ENCODE data around the gene GNAZ.
"Not testable (repeated sequence)": the region's sequence is repeated elsewhere in the genome, so short reads cannot be mapped to it uniquely, and the experiment has no call there.

GNAZ gene

GRCh38 chr22:23070418-23071229 lies at the start of gene GNAZ:
Gene GNAZ (plus strand): TSS chr22:23070519. CDS start chr22:23095696, 25,177 bp downstream.
- no peaks in the 10 kb centered on the region for H3K9me3 Mint-ChIP-seq
- H3K27ac Mint-ChIP-seq (ENCODE audit: low read depth), result peak within 1 kb of the TSS; percentile 73
- H3K27me3 Mint-ChIP-seq, result peaks cover 18% of the 10 kb centered on the region
- ATAC-seq (replicated peaks; ENCODE audit: extremely low read depth, poor library complexity, severe bottlenecking) (peak; percentile 34), DNase-seq (ENCODE audit: low spot score in 2 of 2) (no peak)
- peaks cover 29% of the 10 kb centered on the region for H3K4me1 Mint-ChIP-seq
- H3K4me3 Mint-ChIP-seq, result peak within 1 kb of the TSS; percentile 85
- H3K36me3 Mint-ChIP-seq (ENCODE audit: insufficient read depth), result peaks cover 3% of the 10 kb centered on the region

GRCh38 chr22:23020659-23021293 lies 49.5 kb upstream of the GNAZ start:
- Mint-ChIP-seq H3K27me3 (no peaks in the 10 kb centered on the region), H3K4me1 (no peaks in the 10 kb centered on the region), H3K9me3 (no peaks in the 10 kb centered on the region), H3K27ac (ENCODE audit: low read depth) (no peak overlapping the region), H3K36me3 (ENCODE audit: insufficient read depth) (no peaks in the 10 kb centered on the region), H3K4me3 (no peak overlapping the region)
- ATAC-seq (replicated peaks; ENCODE audit: extremely low read depth, poor library complexity, severe bottlenecking), result no peak
- no peak for DNase-seq (ENCODE audit: low spot score in 2 of 2)

GRCh38 chr22:23021660-23022353 lies 48.5 kb upstream of the GNAZ start:
- not testable (repeated sequence) for ATAC-seq (replicated peaks; ENCODE audit: extremely low read depth, poor library complexity, severe bottlenecking); H3K4me3 Mint-ChIP-seq; H3K36me3 Mint-ChIP-seq (ENCODE audit: insufficient read depth); DNase-seq (ENCODE audit: low spot score in 2 of 2); H3K27me3 Mint-ChIP-seq; H3K9me3 Mint-ChIP-seq; H3K27ac Mint-ChIP-seq (ENCODE audit: low read depth); H3K4me1 Mint-ChIP-seq

- H3K9me3 Mint-ChIP-seq, result no peaks in the 10 kb centered on the region
- H3K27me3 Mint-ChIP-seq, result no peaks in the 10 kb centered on the region
- no peaks in the 10 kb centered on the region for H3K4me1 Mint-ChIP-seq
- H3K27ac Mint-ChIP-seq (ENCODE audit: low read depth), result no peak overlapping the region
- ATAC-seq (replicated peaks; ENCODE audit: extremely low read depth, poor library complexity, severe bottlenecking) (no peak), DNase-seq (ENCODE audit: low spot score in 2 of 2) (no peak)
- H3K36me3 Mint-ChIP-seq (ENCODE audit: insufficient read depth), result no peaks in the 10 kb centered on the region
- H3K4me3 Mint-ChIP-seq, result no peak overlapping the region
These were observed 47.0 kb upstream of the GNAZ start for GRCh38 chr22:23023294-23023693.

GRCh38 chr22:23026777-23027176 lies 43.5 kb upstream of the GNAZ start:
- Mint-ChIP-seq H3K27me3 (no peaks in the 10 kb centered on the region), H3K36me3 (ENCODE audit: insufficient read depth) (no peaks in the 10 kb centered on the region), H3K9me3 (no peaks in the 10 kb centered on the region), H3K4me1 (no peaks in the 10 kb centered on the region), H3K27ac (ENCODE audit: low read depth) (no peak overlapping the region), H3K4me3 (no peak overlapping the region)
- no peak for ATAC-seq (replicated peaks; ENCODE audit: extremely low read depth, poor library complexity, severe bottlenecking)
- no peak for DNase-seq (ENCODE audit: low spot score in 2 of 2)

GRCh38 chr22:23027849-23028248 lies 42.5 kb upstream of the GNAZ start:
- not testable (repeated sequence) for H3K27me3 Mint-ChIP-seq; DNase-seq (ENCODE audit: low spot score in 2 of 2); H3K4me3 Mint-ChIP-seq; H3K9me3 Mint-ChIP-seq; ATAC-seq (replicated peaks; ENCODE audit: extremely low read depth, poor library complexity, severe bottlenecking); H3K4me1 Mint-ChIP-seq; H3K27ac Mint-ChIP-seq (ENCODE audit: low read depth); H3K36me3 Mint-ChIP-seq (ENCODE audit: insufficient read depth)

- no peaks in the 10 kb centered on the region for H3K9me3 Mint-ChIP-seq
These were observed 40.6 kb upstream of the GNAZ start for GRCh38 chr22:23029521-23030228.

GRCh38 chr22:23031381-23031780 lies 38.9 kb upstream of the GNAZ start:
- no peaks in the 10 kb centered on the region for H3K9me3 Mint-ChIP-seq
- peaks cover 15% of the 10 kb centered on the region for H3K27me3 Mint-ChIP-seq
- H3K27ac Mint-ChIP-seq (ENCODE audit: low read depth), result no peak overlapping the region
- H3K4me3 Mint-ChIP-seq, result no peak overlapping the region
- no peak for ATAC-seq (replicated peaks; ENCODE audit: extremely low read depth, poor library complexity, severe bottlenecking)
- H3K36me3 Mint-ChIP-seq (ENCODE audit: insufficient read depth), result no peaks in the 10 kb centered on the region
- no peaks in the 10 kb centered on the region for H3K4me1 Mint-ChIP-seq
- DNase-seq (ENCODE audit: low spot score in 2 of 2), result no peak

More at GRCh38 chr22:23029521-23030228, 40.6 kb upstream of the GNAZ start:
- no peaks in the 10 kb centered on the region for H3K36me3 Mint-ChIP-seq (ENCODE audit: insufficient read depth)
- no peak for DNase-seq (ENCODE audit: low spot score in 2 of 2)
- ATAC-seq (replicated peaks; ENCODE audit: extremely low read depth, poor library complexity, severe bottlenecking), result no peak
- no peaks in the 10 kb centered on the region for H3K4me1 Mint-ChIP-seq
- H3K4me3 Mint-ChIP-seq, result no peak overlapping the region
- H3K27ac Mint-ChIP-seq (ENCODE audit: low read depth), result no peak overlapping the region
- H3K27me3 Mint-ChIP-seq, result peaks cover 15% of the 10 kb centered on the region

- H3K36me3 Mint-ChIP-seq (ENCODE audit: insufficient read depth), result no peaks in the 10 kb centered on the region
- H3K4me3 Mint-ChIP-seq, result no peak overlapping the region
- H3K27me3 Mint-ChIP-seq, result peaks cover 15% of the 10 kb centered on the region
- H3K27ac Mint-ChIP-seq (ENCODE audit: low read depth), result no peak overlapping the region
- H3K9me3 Mint-ChIP-seq, result no peaks in the 10 kb centered on the region
- ATAC-seq (replicated peaks; ENCODE audit: extremely low read depth, poor library complexity, severe bottlenecking), result no peak
- no peak for DNase-seq (ENCODE audit: low spot score in 2 of 2)
- no peaks in the 10 kb centered on the region for H3K4me1 Mint-ChIP-seq
These were observed 38.5 kb upstream of the GNAZ start for GRCh38 chr22:23031786-23032185.

- Mint-ChIP-seq H3K9me3 (no peaks in the 10 kb centered on the region), H3K4me3 (no peak overlapping the region), H3K27ac (ENCODE audit: low read depth) (no peak overlapping the region), H3K36me3 (ENCODE audit: insufficient read depth) (no peaks in the 10 kb centered on the region), H3K4me1 (no peaks in the 10 kb centered on the region), H3K27me3 (peaks cover 20% of the 10 kb centered on the region)
- ATAC-seq (replicated peaks; ENCODE audit: extremely low read depth, poor library complexity, severe bottlenecking) (no peak), DNase-seq (ENCODE audit: low spot score in 2 of 2) (no peak)
These were observed 37.7 kb upstream of the GNAZ start for GRCh38 chr22:23032658-23033057.

- ATAC-seq (replicated peaks; ENCODE audit: extremely low read depth, poor library complexity, severe bottlenecking) (no peak), DNase-seq (ENCODE audit: low spot score in 2 of 2) (no peak)
- no peaks in the 10 kb centered on the region for H3K36me3 Mint-ChIP-seq (ENCODE audit: insufficient read depth)
- H3K27me3 Mint-ChIP-seq, result peaks cover 27% of the 10 kb centered on the region
- H3K4me1 Mint-ChIP-seq, result no peaks in the 10 kb centered on the region
- no peak overlapping the region for H3K27ac Mint-ChIP-seq (ENCODE audit: low read depth)
- no peak overlapping the region for H3K4me3 Mint-ChIP-seq
- no peaks in the 10 kb centered on the region for H3K9me3 Mint-ChIP-seq
These were observed 37.0 kb upstream of the GNAZ start for GRCh38 chr22:23033116-23033905.

Data from central memory CD8-positive, alpha-beta T cell (primary cell).